Hindlimb muscle (tissue), 1 donor: Measurements from ENCODE around the gene COX11. TPM values are rescaled to one million over a fixed set of nuclear protein-coding genes. Genes with fewer than 3 reads are reported as not detected.
A peak's percentile ranks its signal among the peaks of the same experiment; 100 is the strongest.

Experiments used
- DNase-seq: peaks from one replicate; pipeline ENCODE4 v3.0.0-alpha.2; 2013
- polyA plus RNA-seq: library from polyadenylated mRNA; unstranded; fragments of 120-200 nt; gene quantifications from one replicate; pipeline ENCODE4 v1.2.1, GENCODE V29; 2013; ENCODE audit not compliant: insufficient read length

COX11 gene, protein sequence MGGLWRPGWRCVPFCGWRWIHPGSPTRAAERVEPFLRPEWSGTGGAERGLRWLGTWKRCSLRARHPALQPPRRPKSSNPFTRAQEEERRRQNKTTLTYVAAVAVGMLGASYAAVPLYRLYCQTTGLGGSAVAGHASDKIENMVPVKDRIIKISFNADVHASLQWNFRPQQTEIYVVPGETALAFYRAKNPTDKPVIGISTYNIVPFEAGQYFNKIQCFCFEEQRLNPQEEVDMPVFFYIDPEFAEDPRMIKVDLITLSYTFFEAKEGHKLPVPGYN
- 42.4 TPM for polyA plus RNA-seq

DNA sequence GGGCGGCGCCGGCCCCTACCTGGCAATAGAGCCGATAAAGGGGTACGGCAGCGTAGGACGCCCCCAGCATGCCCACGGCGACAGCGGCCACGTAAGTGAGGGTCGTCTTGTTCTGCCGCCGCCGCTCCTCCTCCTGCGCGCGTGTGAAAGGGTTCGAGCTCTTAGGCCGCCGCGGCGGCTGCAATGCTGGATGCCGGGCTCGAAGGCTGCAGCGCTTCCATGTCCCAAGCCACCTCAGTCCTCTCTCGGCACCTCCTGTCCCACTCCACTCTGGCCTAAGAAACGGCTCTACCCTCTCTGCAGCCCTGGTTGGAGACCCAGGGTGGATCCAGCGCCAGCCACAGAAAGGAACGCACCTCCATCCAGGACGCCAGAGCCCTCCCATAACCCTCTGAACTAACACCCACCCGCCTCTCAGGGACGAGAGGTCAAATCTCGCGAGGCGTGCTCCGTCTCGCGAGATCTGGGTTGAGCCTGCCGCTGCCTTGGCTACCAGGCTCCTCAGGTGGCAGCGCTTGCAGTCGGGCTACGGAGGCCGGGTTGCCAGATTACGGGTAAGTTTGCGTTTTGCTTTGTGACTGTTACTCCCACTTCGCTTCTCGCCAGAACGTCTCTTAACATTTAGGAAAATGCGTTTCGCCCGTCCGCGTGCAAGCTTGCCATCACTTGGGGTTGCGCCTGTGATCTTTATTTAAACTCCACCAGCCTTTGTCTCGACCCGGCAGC lies at the start of gene COX11, which contains the start of gene STXBP4:
COX11 (minus strand) TSS at position 393 of the 726 bp plus-strand sequence; CDS start at position 385, 8 bp downstream.
STXBP4 (plus strand) TSS at position 504 of the 726 bp plus-strand sequence. CDS start 17,455 bp downstream, outside the sequence.
- DNase-seq = peak; percentile 99

DNA sequence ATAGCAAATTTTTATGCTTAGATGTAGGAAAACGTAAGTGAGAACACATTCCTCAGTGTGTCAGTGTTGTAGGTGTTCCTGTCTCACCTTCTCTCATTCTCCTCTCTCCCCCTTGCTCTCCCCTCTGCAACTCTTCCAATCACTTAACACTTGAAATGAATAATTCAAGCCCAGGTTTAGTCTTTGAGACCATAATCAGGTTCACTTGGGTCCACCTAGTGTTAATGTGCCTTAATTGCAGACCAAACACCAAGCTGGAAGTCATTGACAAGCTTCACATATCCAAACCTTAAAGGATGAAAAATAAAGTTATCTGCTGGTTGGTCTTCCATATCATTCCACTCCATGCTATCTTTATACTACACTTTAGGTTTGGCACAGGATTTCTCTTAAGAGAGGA lies 37.1 kb upstream of the COX11 start:
- no peak for DNase-seq

DNA sequence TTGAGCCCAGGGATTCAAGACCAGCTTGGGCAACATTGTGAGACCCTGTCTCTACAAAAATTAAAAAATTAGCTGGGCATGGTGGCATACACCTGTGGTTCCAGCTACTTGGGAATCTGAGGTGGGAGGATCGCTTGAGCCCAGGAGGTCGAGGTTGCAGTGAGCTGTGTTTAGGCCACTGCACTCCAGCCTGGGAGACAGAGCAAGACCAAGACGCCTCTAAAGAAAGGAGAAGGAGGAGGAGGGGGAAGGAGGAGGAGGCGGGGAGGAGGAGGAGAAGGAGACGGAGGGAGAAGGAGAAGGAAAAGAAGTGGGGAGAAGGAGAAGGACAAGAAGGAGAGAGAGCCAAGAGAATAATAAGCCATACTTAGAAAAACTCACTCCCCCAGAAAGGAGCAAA lies 36.0 kb upstream of the COX11 start:
- DNase-seq = no peak

DNA sequence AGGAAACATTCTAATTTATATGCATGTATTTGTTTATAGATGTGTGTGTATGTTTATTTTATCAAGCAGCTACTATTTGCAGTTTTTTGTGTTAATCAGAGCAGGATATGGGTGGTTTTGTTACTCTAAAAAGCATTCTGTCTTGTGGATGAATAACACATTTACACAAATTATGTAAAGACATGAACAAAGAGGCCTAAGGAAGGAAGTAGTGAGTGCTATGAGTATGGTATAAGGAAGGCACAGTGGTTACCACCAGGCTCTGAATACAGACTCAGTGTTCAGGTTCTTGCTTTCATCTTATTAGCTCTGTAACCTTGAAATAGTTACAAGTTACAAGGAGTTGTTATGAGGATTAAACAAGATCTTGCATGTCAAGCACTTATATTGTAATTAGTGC lies 34.0 kb upstream of the COX11 start:
- DNase-seq = no peak

DNA sequence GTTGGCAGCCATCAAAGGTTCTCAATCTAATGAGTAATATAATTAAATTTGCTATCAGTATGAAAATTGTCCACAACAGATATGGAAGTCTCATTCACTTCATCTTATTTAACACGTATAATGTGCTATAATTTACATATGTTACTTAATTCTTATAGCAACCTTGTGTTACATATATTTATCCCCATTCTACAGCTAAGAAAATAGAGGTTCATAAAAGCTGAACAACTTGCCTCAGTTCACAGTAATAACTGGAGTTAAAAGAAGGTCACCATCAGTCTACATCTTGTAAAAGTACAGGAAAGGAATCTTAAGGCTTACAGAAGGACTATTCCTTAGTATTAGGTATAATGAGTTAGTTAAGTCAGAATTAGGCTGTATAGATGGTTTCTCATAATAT lies 28.0 kb upstream of the COX11 start:
- DNase-seq = no peak

DNA sequence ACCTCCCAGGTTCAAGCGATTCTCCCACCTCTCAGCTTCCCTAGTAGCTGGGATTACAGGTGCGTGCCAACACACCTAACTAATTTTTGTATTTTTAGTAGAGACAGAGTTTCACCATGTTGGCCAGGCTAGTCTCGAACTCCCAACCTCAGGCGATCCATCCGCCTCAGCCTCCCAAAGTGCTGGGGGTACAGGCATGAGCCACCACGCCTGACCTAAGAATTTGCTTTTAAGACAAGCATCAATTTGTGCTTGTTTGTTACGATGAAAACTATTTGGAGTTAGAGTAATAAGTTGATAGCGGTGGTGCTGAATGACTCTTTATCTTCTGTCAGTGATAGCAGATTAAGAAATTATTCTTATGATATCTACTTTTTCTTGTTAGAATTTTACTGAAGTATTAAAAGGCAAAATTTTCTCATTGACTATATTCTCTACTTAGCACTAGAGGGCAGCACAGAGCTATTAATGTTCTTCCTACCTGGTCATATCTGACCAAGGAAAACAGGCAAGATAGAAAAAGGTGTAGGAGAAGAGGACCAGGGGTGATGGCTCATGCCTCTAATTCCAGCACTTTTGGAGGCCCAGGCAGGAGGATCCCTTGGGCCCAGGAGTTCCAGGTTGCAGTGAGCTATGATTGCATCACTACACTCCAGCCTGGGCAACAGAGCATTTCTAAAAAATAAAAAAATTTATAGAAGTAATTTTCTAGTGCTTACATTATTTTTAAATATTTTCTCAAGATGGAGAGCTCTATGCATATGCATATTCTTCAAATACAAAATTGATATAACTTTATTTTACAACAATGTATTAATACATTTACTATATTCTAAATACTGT lies 24.6 kb upstream of the COX11 start:
- peak; percentile 56 for DNase-seq

DNA sequence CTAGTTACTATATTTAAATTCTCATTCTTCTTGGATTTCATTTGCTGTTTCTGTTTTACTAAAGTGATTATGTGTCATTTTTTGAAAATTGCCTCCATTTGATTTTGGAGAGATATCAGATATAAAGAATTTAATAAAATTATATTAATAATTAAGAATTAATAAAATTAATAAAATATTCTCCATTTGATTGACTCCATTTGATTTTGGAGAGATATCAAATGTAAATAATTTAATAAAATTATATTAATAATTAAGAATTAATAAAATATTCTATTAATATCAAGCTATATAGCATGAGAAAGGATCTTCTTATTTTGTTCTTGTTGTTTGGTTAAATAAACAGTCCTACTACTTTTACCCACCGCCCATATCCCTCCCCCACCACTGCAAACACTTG lies 23.1 kb upstream of the COX11 start:
- DNase-seq = no peak

DNA sequence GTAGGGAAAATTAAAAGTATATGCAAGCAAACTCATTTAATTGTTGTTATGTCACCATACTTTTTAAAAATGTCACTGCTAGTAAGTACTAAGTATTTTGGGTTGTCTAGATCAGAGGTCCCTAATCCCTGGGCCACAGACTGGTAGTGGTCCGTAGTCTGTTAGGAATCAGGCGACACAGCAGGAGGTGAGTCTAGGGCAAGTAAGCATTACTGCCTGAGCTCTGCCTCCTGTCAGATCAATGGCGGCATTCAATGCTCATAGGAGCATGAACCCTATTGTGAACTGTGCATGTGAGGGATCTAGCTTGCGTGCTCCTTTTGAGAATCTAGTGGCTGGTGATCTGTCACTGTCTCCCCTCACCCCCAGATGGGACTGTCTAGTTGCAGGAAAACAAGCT lies 21.7 kb upstream of the COX11 start:
- DNase-seq = no peak

DNA sequence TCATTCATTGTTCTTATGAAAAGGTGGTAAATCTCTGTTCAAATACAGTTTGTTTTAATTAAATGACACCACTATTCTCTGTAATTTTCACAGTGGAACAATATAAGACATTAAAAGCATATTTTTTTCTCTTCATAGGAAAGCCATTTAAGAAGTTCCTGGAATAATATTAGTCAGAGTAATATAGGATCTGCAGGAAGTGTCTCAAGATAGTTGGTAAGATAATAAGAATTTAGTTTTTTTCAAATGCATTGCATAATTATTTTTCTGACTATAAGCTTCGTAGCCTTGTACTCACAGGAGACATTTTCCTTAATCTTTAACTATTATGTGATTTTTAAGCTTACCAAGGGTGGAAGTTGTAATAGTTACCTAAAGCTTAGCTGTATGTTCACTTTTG lies 17.0 kb upstream of the COX11 start:
- DNase-seq = no peak

DNA sequence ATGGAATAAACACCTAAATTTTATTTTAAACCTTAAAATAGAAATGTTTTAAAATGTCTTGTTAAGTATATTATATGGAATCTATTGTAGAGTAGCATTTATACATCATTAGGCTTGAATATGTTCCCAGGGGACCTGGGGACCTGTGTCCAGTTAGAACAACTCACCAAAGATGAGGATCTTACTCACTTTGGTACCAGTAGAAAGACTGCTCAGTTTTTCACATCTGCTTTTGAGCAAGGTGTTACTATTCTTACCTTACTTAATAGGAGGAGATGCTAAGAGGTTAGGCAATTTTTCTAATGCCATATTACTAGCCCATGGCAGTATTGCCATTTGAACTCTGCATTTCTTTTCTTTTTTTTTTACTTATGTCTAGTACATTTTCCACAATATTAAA lies 14.8 kb upstream of the COX11 start:
- DNase-seq = no peak

DNA sequence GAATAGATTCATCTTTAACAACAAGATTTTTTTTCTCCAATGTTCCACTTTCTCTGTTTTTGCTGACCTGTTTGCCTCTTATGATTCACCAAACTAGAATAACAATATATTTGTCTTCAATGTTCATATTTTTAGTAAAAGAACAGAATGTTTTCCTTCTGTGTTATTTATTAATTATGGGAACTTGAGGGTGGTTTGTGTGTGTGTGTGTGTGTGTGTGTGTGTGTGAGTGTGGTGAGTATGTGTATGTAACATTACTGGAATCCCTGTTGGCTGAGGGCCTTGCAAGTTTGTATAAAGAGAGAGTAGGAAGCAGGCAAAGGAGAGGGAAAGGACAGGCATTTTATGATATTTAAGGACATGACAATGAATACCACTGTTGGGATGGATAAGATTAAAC lies 13.9 kb upstream of the COX11 start:
- no peak for DNase-seq

DNA sequence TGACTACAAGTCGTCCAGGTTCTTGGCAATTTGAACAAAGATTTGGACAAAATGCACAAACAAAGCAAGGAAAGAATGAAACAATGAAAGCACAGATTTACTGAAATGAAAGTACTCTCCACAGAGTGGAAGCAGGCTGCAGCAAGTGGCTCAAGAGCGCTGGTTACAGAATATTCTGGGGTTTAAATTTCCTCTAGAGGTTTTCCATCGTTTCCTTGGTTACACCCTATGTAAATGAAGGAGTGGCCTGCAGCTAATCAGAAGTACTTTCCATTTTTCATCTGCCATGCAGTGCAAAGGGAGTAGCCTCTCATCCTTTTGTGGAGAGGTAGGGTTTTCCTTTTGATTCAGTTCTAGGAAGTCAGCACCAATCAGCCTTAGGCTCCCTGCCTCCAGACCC lies 11.9 kb upstream of the COX11 start:
- DNase-seq = no peak

DNA sequence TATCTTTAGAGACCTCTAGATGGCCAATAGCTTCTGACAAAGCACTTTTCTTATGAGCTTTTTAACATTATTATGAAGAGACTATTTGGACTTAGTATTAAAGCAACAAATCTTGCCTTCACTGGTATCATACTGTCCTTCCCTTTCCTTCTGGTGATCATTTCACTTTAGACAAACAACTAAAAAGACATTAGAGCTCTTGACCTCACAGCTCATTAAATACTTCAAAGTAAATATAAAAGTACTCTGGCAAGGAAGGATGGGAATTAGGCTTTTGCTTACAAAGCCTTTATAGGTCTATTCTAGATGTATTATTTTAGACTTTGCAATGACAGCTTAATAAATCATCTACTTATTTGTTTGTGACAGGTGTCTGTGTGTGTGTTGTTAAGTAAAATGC lies 11.2 kb upstream of the COX11 start:
- DNase-seq = no peak

DNA sequence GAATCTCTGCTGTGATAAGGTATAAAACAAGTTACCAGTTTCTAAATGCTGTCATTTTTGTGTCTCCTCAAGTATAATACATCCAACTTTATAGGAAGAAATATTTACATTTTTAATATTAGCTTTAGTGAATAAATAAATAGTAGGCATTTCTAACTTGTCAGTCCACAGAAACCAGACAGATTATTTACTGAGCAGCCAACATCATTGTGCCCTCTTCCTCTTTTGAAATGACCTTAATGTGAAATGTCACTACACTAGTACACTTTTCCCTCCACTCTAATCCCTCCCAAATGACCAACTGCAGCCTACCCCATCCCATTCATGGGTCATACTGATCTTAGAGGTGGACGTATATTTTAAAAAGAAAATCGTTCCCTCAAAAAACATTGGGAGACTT lies 9.3 kb upstream of the COX11 start:
- DNase-seq = no peak

DNA sequence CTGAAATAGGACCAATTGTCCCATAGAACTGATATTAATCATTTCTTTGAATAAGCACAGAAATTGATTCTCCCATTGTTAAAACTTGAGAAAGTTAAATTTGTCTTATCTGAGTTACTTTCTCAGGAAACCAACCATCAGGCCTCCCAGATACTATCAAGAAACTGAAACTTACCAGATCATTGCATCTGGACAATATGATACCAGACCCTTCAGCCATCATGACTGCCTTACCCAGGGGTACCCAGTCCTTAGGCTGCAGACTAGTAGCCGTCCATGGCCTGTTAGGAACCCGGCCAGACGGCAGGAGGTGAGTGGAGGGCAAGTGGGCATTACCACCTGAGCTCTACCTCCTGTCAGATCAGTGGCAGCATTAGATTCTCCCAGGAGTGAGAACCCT lies 7.9 kb upstream of the COX11 start:
- no peak for DNase-seq

DNA sequence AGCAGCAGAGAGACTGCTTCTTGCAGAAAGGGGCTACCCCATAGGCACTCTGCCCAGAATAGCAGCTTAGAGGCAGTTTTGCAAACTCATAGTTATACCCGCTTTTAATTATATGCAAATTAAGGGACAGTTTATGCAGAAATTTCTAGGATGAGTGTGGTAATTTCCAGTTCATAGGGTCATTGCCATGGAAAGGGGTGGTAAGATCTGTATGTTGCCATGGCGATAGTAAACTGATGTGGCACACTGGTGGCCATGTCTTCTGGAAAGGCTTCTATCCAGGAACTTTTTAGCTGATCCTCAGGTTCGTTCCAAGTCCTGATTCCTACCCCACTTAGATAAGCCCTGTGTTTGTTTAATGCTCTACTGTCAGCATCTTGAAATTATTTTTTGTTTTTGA lies 6.3 kb upstream of the COX11 start:
- no peak for DNase-seq

DNA sequence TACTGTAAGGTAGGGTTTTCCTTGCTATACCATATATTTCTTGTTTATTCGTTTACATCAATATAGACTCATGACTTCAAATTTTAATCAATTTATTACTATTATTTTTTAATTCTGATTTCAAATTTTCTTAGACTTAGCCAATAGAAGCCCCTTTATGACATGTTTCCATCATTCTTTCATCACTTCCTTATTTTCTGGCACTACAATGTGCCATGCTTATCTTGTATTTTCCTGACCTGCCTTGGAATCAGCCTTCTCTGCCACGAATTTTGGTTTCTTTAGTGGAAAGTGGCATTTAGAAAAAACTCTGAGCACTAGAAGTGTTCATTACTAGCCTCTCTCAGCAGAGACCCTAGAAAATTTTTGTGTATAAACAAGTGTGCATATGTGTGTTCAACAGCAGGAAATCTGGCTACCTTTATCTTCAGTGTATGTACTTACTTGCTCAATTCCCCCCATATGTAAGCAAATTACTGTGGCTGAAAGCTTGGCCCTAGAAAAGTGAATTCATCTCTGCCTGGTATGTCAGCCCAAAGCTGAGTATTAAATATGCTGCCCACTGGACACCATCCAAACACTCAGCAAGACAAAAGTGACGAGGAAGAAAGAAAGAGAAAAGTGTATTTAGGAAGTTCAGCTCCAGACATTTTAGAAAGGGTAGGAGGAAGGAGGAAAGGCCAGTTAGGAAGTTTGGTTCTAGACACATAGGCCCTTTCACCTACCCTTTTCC lies 4.1 kb upstream of the COX11 start:
- no peak for DNase-seq

DNA sequence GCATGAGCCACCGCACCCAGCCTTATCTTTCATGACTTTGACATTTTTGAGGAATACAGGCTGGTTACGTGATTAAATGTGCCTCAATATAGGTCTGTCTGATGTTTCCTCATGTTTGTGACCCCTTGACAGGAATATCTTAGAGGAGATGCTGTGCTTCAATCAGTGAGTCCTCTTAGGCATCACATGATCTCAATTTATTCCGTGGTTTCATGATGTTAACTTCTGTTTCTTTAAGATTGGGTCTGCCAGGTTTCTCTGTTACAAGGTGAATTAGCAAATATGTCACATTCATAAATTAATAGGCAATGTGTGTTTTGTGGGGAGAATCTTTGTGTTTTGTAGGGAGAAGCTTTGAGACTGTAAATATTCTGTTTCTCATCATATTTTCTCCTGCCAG lies 3.4 kb upstream of the COX11 start:
- no peak for DNase-seq

DNA sequence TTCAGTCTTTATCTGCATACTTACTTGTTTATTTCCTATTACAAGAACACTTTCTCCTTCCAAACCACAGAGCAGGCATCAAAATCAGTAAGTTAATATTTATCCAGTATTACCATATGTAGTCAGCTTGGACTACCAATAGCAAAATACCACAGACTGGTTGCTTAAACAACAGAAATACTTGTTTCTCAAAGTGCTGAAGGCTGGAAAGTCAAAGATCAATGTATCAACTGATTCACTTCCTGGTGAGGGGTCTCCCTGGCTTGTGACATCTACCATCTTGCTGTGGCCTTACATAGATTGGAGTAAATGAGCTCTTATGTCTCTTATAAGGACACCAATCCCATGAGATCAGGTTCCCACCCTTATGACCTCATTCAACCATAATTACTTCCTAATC lies 2.7 kb upstream of the COX11 start:
- no peak for DNase-seq

DNA sequence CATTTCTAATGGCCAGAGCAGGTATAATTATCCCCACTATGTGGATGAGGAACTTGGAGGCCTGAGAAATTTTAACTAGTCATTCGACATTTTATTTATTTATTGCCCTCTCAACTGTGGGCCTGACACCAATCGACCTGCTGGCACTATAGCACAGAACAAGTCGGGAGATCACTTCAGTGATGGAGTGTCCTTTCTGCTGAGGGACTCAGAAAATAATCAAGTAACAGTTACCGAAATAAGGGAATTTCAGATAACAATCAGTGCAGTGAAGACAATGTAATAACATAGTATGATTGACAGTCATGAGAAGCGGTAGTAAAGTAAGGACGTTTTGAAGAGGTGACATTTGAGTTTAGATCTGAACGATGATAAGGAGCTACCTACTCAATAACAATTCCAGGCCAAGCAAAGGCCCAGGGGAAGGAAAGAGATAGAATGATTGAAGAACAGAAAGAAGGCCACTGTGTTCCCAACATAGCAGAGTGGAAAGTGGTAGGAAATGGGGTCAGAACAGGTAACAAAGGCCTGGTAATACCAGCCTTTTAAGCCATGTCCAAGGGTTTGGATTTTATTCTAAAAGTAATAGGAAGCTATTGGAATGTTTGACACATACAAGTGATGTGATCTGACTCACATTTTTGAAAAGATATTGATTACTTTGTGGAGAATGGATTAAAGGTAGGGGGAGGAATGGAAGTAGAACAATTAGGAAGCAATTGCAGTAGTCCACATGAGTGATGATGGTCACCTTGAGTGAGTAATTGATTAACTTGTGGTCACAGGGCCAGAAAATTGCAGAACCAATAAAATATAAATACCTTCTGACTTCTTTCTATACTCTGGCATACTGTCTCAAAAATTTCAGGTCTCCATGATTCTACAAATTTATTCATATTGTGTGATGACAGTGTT lies 1.5 kb upstream of the COX11 start:
- no peak for DNase-seq

DNA sequence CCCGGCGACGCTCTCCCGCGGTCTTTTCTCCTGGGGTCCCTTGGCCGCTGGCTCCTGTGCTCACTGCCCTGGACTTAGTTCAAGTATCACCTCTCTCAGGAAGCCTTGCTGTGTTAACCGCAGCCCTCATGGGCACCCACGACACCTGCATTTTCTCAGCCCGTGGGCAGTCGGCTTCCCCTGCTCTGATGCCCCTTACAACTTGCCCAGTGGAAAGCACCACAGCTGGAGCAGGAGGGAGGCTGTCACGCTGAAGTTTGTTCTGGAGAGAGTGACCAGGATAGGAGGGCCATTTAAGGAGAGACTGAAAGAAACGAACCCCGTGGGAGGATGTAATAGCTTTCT lies 506 bp upstream of the COX11 start:
- DNase-seq = no peak
